HG03521 (cell line): ENCODE measurements around the gene LIN7C.

Experiments
- ATAC-seq: cut with Tn5 transposase; IDR thresholded peaks from one replicate; pipeline ENCODE4 v1.9.1; 2021; ENCODE audit warnings: mild to moderate bottlenecking, moderate library complexity; ENCODE audit not compliant: unreplicated experiment

LIN7C gene

DNA sequence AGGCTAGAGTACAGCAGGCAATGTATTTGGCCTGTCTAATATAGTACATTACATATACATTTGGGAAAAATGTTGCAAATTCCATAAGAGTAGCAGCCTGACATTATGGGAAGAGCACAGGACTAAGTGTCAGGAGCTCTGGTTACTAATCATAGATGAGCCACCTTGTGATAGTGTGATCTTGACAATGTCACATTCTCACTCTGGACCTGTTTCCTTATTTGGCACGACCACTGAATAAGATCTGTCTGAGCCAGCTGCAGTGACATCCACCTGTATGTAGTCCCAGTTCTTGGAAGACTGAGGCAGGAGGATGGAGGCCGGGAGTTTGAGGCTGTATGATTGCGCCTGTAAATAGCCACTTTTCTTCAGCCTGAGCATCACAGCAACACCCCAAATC lies 5.7 kb upstream of the LIN7C start:
- ATAC-seq: no peak

- ATAC-seq: no peak
Measured at GRCh38 chr11:27509908-27510307, 3.3 kb upstream of the LIN7C start.

DNA sequence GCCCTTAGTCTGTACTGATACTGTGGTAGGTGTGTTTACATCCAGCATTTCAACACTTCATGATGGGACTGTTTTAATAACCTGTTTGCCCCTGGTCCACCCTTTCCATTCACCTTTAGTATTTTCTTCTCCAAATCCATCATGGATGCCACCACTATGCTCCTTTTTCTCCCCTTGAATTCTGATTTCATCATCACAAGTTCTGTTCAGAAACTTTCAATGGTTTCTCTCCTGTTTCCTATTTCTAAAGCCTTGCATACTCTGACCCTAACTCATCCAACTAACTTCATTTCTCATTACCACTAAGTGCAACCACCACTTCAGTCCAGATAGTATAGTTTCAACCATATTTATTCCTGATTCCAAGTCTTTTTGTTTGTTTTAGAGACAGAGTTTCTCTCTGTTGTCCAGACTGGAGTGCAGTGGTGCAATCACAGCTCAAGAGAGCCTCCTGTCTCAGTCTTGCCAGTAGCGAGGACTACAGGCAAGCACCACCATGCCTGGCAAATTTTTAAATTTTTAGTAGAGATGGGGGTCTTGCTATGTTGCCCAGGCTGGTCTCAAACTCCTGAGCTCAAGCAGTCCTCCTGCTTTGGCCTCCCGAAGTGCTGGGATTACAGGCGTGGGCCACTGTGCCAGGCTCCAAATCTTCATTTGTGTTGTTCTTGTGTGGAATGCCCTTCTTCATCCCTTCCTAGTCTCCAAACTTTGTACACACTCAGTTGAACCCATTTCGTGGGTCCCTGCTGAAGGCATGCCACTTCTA lies 1.2 kb upstream of the LIN7C start:
- ATAC-seq: no peak

GRCh38 chr11:27505781-27506180 lies 788 bp downstream of the LIN7C start:
- ATAC-seq: no peak

DNA sequence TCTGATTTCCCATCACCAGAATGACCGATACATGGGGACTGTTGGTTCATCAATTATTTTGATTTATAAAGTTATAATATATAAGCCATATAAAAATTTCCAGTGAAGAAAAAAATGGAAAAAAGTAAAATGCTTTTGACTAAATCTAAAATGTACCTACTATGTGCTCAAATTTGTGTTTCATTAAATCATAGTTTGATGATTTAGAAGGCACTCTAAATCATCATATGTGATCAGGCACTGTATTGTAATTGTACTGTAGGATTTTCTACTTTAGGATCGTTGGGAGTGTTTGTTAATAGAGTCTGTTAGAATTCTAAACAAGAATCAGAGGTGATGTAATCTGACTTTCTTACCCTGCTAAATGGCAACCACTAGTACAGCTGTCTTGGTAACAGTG lies 2.4 kb downstream of the LIN7C start:
- no peak for ATAC-seq

DNA sequence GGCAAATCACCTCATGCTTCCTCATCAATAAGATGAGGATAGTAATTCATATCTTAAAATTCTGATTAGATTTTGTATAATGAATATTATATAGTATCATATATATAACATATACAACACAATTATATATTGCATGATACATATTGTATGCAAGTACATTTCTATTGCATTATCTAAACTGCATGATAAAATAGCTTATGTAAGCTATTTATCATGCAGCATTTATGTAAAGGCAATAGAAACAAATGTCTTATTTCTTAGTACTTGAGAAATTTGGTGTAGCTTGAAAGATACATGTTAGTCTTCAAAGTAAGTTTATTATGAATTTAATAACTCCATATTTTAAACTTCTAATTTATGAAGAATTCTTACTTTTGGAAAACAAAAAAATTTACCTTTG lies 5.5 kb downstream of the LIN7C start:
- no peak for ATAC-seq

DNA sequence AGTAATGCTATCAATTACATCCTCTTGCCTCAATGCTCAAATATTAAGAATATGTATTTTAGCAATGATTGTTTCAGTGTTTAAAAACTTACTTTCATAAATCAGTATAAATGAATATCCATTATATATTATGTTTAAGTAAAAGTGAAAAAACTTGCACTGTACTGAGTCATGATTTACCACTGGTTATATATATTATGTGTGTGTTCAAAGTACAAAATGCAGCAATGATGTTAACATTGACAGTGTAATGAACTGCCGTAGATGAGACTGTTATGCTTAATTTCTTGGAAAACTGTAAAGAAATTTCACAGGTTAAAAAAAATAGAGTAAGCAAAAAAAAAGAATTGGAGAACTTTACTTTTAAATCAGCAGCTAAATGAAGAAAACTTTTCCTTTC lies 8.7 kb downstream of the LIN7C start:
- no peak for ATAC-seq

DNA sequence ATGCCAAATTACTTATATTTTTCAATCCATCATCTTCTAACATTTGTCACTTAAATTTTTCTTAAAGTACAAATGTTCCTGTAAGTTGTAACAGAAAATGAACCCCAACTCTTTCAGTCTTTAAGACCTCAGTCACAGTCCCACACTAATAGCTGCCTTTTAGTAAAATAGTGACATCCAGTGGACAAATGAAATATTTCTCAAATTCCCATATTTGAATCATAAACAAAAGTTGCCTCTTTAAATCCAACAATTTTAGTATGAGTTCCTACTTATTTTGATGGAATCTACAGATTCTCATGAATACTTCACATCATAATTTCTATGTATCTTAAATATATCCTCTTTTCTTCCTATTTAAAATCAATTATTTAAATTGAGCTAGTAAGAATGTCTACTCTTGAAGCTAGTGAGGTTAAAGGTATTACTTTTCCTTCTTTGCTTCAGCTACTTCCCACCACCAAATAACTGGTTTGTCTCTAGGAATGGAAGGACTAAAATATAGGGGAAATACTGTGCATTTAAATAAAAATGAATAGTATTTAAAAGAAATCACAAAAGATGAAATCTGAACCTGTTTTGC lies 9.2 kb downstream of the LIN7C start:
- peak; percentile 77 for ATAC-seq

DNA sequence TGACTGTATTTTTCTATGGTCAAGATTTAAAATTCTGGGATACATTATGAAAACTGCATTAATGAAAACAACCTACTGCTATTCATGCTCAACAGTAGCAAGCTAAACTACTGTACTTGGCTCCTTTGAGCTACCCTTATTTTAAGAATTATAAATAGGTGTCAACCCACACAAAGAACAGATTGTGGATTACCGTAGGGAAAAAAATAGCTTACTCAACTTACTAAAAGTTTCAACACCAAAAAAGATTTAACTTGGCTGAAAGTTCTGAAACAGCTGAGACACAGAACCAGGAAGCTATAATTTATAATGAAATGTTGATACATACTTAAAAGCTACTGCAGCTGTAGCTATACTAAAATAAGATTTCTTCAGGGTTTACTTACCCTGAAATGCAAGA lies 10.1 kb downstream of the LIN7C start:
- no peak for ATAC-seq

- no peak for ATAC-seq
Measured at GRCh38 chr11:27495710-27496300, 10.8 kb downstream of the LIN7C start.

DNA sequence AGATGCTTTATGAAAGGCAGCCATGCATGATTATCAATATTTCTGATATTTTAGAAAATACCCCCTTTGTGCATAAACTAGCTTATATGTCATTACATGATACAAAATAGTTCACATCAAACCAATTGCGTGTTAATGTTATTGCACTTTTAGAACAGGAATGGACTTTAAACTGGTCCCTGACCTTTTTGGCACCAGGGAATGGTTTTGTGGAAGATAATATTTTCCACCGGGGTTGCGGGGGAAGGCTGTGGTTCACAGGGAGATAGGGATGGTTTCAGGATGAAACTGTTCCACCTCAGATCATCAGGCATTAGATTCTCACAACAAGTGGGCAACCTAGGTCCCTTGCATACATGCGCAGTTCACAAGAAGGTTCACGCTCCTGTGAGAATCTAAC lies 17.5 kb downstream of the LIN7C start:
- no peak for ATAC-seq

- ATAC-seq: no peak
Measured at GRCh38 chr11:27487706-27488105, 18.9 kb downstream of the LIN7C start.

GRCh38 chr11:27485930-27486773 lies 20.4 kb downstream of the LIN7C start:
- no peak for ATAC-seq

GRCh38 chr11:27482793-27483192 lies 23.8 kb downstream of the LIN7C start:
- no peak for ATAC-seq

DNA sequence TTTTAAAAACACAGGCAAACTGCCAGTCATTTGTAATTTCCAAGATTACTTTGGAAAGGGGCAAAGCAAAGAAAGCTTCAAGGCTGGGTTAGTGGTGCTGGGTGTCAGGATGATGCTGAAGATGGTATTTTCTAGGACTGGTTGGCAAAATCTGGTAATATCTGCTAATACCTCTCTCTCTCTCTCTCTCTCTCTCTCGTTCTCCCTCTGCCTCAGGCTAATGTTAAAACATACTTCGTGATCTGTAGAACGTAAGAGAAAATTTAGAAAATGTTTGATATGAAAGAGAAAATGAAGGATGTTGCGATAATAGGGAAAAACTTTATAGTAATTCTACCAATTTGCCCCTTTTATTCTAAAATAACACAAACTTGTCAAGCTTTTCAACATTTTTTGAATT lies 24.6 kb downstream of the LIN7C start:
- ATAC-seq: no peak

- ATAC-seq: no peak
Measured at GRCh38 chr11:27477831-27478230, 28.7 kb downstream of the LIN7C start.

DNA sequence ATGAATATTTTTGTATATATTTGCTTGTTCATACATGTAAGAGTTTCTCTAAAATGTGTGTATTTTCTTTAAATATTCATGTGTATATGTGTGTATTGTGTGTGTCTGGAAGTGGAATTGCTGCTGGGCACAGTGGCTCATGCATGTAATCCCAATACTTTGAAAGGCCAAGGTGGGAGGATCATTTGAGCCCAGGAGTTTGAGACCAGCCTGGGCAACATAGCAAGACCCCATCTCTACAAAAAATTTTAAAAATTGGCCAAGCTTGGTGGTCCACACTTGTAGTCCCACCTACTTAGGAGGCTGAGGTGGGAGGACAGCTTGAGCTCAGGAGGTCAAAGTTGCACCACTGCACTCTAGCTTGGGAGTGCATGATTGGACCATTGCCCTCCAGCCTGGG lies 29.3 kb downstream of the LIN7C start:
- no peak for ATAC-seq

GRCh38 chr11:27475622-27476021 lies 30.9 kb downstream of the LIN7C start:
- ATAC-seq: no peak

- ATAC-seq: no peak
Measured at GRCh38 chr11:27473017-27473406, 33.6 kb downstream of the LIN7C start.

DNA sequence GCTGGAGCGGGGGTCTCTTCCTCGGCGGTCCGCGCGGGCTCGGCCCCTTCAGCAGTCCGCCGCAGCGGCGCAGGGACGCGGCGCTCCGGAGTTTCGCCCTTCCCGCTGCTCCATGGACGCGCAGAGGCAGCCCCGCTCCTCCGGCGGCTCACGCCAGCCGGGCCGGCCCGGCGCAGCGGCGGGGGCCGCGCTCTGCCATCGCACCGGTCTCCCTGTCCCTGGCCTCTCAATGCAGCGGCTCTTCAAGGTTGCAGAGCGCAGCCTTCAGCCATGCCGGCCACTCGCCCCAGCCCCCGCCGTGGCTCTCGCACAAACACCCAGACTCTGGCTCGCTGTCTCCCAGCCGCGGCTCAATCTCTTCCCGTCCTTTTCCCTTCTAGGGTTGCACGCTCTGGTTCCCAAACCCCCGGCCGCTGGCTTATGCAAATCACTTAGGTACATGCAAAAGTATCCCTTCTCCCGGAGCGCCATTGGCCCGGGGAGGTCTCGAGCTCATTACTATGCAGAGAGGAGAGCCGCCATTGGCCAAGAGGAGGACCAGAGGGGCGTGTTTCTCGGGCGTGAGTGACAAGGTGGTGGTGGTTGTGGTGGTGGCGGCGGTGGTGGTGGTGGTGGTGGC lies 34.1 kb downstream of the LIN7C start, which contains the start of gene LGR4:
TSS of gene LGR4 (minus strand) at position 393 of the 619 bp plus-strand sequence. CDS start 488 bp downstream, outside the sequence.
- ATAC-seq: peak; percentile 90
